Activated CD4-positive, alpha-beta T cell treated with anti-CD3 and anti-CD28 coated beads, Interleukin-2, amount 50 U/mL, for 4 hours (primary cell): ENCODE data around the gene TSR3.
"Not testable (repeated sequence)": the region's sequence is repeated elsewhere in the genome, so short reads cannot be mapped to it uniquely, and the experiment has no call there.

Experiments used
- DNase-seq, 2 experiments: peaks; one replicate each; pipeline ENCODE4 v3.0.0-alpha.2; 2020

Gene TSR3

GRCh38 chr16:1336619-1337018 is 15.1 kb downstream of the TSR3 start:
- DNase-seq: no peak

DNA sequence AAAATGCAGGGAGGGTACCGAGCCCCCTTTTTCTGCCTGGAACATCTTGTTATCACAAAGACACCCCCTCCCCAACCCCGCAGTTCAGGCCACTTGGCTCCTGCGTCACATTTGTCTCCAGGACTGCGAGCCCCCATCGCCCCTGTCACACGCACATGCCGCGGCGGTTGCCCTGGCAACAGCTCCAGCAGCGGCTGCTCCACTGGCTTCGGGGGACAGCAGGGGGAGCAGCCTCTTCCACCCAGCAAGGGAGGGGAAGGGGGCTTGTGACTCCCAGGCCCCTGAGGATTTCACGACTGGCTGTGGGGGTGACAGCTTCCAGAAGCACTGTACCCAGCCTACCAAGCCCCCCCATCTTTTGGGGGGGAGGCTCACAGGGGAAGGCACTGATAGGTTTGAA is 15.7 kb downstream of the TSR3 start:
- DNase-seq: no peak

GRCh38 chr16:1335211-1335971 is 16.3 kb downstream of the TSR3 start:
- DNase-seq: no peak

DNA sequence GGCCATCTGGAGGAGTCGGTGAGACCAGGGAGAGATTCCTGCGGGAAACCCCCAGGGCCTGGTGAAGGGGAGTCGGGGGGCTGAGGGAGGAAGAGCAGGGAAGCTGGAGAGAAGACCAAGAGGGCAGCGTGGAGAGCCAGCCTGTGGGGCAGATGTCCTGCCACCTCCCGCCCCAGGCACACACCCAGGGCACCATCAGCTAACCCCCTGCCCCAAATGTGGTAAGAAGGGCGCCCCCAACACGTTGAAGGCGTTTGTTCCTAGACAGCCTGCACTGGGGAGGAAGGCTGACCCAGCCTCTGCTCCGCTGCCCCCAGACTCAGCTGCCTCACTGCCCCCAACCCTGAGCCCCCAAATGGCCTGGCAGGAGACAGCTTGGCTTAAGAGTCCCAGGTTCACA is 16.9 kb downstream of the TSR3 start:
- no peak for DNase-seq

DNA sequence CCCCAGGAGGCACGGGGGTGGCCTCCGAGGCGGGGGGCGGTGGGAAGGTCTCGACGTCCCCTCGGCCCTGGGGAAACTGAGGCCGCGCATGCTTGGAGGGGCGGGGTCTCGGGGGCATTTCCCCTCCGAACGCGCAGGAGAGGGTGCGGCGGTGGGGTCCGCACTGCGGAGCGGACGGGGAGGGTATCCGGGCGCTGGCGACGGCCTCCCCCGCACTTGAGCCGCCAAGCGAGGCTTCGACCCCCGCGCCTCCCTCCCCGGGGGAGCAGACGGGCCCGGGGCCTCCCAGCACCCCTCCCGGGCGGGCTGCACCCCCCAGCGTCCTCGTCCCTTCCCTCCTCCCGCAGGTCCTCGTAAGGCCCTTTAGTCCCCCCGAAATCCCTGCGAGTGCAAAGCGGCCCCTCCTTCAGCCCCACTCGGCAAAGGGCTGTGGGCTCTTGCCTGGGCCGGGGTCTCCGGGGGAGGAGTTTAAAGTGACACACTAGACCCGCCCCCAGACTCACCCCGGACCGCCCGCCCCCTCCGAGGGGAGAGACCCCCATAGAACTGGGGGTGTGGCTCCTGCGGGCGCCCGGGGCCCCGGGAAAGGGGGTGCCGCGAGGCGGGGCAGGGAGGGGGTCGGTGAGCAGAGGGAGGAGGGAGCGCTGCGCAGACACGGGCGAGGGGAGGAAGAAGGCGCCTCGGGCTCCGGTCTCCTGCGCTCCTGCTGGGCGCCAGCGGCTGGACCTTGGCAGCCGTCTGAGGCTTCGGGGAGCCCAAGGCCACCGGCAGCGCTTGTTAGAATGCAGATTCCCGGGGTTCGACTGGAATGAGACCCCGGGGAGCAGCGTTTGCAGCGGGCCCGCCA is 17.6 kb downstream of the TSR3 start:
- no peak for DNase-seq

DNA sequence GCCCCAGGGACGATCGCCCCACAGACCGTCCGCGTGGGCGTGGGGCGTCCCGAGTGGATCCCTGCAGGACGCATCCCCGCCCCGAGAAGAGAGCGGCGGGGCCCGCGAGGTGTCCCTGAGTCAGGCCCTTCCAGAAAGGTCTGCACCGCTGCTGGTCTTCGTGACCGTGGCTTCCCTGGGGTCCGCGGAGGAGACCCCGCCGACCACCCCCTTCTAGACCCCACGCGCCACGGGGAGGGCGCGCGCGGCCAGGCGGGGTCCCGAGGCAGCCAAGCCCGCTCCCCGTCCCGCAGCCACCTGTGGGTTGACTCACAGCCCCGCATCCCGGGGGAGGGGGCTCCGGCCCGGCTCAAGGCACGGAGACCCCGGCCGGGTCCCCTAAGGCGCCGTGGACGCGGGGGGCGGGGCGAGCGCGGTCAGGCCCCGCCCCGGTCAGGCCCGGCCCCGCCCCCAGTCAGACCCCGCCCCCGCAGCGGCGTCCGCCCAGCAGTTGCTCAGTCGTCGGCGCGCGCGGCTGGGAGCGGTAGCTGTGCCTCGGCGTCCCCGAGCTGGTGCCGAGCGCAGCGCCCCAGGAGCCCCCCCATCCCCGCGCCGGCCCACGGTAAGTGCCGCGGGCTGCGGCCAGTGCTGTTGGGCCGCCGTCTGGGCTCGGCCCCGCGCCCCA is 18.4 kb downstream of the TSR3 start, which contains the start of gene BAIAP3:
TSS of gene BAIAP3 (plus strand) at position 497 of the 664 bp plus-strand sequence. CDS start 4,905 bp downstream, outside the sequence.
- peak in 1 of 2 experiments; percentile 24 for DNase-seq

DNA sequence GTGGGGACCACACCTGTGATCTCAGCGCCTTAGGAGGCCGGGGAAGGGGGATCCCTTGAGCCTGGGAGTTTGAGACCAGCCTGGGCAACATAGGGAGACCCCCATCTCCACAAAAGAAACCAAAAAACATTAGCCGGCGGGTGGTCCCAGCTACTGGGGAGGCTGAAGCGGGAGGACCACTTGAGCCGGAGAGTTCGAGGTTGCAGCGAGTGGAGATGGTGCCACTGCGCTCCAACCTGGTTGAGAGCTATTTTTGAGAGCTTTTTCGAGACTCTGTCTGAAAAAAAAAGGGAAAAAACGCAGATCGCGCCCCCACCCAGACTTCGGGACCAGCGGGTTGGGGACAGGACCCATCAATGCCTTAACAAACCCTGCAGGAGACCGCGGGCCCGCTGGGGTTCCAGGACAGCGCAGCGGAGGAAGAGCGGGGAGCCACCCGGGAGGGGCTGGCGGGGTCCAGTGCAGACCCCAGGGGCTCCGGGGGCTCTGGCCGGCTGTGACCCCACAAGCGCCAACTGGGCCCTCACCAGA is 19.0 kb downstream of the TSR3 start:
- DNase-seq: no peak

DNA sequence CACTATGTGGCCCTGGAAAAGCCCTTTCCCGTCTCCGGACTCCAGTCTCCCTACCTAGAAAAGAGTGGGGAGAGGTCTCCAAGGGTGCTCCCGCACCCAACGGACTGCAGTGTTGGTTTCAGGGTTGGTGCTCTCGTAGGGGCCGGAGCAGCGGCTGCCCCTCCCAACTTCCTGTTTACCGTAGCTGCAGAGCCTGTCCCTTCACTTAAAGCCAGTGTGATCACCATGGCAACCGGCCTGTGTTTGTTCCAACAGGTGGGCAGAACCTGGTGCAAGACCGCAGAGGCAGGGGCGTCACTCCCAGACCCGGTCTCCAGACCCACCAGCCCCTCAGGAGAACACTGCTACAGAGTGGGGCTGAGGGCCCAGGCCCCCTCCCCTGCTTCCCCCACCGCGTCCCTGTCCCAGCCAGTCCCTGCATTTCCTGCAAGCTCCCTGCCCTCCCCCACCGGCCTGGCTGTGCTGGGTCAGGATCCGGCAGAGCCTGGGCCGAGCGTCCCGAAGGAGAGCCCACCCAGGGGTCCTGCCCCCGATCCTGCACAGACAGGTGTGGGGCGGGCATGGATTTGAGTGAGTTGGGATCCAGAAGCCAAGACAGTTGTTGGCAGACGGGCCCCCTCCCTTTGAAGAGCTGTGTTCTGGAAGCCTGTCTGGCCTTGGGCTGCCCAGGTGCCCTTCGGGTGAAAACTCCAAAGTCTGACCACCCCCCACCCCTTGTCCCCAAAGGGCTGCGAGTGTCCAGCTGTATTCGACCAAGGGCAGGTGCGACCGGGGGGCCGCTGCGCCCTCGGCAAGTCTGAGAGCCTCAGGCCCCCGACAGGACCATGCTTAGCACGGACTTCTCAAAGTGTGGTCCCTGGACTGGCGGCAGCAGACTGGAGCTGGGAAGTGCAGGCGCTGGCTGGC is 19.7 kb downstream of the TSR3 start:
- no peak for DNase-seq

GRCh38 chr16:1330931-1331711 is 20.6 kb downstream of the TSR3 start:
- no peak for DNase-seq

DNA sequence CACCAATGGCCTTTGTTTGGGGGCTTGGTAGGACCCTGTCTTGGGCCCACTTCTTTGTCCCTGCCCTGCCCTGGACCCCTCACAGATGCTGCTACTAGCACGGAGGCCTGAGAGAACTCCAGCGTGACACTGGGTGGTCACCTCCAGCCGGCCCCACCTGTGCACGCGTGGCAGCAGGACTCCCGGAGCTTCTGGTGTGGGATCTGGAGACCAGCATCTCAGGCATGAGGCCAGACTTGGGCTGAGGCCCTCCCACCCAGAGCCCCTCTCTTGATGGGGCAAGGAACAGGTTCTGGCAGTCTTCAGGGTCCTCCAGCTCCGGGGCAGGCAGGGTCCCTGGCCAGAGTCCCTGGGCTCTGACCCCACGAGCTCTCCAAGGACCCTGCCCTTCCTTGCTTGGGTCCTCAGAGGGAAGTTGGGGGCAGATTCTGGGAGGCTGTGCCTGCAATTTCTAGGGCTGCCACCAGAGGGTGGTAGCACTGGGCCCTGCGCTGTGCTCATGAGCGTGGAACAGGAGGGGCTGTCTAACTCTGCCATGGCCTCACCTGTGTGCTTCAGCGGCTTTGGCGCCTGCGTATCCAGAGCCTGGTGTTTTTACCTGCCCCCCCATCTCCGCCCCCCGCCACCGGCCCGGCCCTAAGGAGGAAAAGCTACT is 21.3 kb downstream of the TSR3 start:
- no peak for DNase-seq

- DNase-seq: not testable (repeated sequence)
Observed at GRCh38 chr16:1328961-1329360, 22.7 kb downstream of the TSR3 start.

GRCh38 chr16:1328136-1328535 is 23.5 kb downstream of the TSR3 start:
- not testable (repeated sequence) for DNase-seq

DNA sequence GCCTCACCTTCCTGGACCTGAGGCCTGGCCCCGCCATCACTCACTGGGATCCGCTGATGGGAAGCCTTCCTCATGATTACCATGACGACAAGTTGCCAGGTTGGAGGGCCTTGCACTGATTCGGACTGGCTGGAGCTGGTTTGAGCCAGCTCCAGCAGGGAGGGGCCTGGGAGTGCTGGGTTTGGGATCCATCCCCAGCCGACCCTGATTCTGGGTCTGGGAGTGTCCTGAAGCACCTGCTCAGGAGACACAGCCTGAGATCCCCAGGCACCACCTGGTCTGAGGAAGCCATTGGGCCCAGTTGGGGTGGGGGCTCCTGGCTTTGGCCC is 24.1 kb downstream of the TSR3 start:
- no peak for DNase-seq

GRCh38 chr16:1326946-1327618 is 24.6 kb downstream of the TSR3 start:
- DNase-seq: no peak

DNA sequence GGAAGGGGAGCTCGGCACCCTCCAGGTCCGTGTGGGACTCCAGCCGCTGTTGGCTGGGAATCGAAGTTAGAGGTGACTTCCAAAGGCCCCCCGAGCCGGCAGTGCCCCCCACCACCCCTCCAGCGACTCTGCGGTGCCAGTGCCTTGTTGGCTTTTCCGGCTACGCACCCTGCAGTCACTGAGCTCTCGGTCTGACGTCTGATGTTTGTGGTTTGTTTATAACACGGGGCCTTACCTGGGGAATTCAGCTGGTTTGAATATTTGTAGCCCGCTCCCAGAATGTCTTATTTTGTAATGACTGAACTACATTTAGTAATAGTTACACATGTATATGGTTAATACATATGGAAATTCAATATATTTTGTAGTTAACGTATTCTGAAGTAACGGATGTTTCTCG is 25.3 kb downstream of the TSR3 start:
- DNase-seq: no peak

DNA sequence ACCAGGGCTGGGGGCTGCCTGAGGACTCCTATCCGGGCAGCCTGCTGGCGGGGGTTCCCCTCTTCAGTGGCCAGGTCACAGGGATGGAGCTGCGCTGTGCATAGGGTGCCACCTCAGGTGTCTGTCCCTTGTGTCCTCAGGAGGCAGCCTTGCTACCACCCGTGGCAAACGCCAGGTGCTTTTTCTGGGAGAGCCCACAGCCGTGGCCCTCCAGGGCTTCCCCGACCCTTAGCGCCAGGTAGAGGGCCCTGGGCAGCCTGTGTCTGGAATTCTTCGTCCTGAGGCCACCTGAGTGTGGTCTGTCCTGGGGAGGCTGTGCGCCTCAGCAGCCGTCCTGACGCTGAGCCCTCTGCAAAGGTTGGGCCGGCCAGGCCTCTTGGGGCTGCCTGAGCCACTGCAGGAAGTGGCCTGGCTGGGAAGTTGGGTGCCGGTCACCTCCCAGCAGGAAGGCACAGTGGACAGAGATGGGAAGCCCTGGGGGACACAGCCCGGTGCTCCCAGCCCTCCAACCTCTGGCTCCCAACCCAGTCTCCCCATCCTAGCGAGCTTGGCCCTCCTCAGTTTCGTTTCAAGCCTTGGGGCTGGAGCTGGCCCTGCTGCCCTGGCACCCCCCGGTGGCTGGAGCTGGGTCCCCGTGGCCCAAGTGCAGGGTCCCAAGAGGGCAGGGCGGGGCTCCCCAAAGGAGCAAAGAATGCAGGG is 25.9 kb downstream of the TSR3 start:
- no peak for DNase-seq

GRCh38 chr16:1325261-1325660 is 26.4 kb downstream of the TSR3 start:
- no peak for DNase-seq

GRCh38 chr16:1324286-1324826 is 27.3 kb downstream of the TSR3 start:
- DNase-seq: no peak
